A673 (cell line): Measurements from ENCODE around the gene STIMATE. TPM values are rescaled to one million over a fixed set of nuclear protein-coding genes. Genes with fewer than 3 reads are reported as not detected.

Experiments
- BruUV-seq: library from RNA; stranded (reverse); fragments of 400-500 nt; replicated peaks from 2 replicates; lab custom pipeline; 2021; lab: Mats Ljungman, UMichigan
- CTCF ChIA-PET: fragments of 300-600 bp; sonication (Branson Sonifier 250); formaldehyde crosslinking; loops from one replicate; lab custom pipeline; 2022; ENCODE audit warnings: antibody characterized with exemption; lab: Charles Lee
- POLR2A ChIA-PET: fragments of 300-600 bp; sonication (Branson Sonifier 250); formaldehyde crosslinking; loops from one replicate; lab custom pipeline; 2022; ENCODE audit warnings: antibody characterized with exemption; ENCODE audit not compliant: low non-redundant PET; lab: Charles Lee
- DNase-seq: peaks from one replicate; pipeline ENCODE4 v3.0.0-alpha.2; 2015; ENCODE audit warnings: low spot score
- H3K27ac ChIP-seq: fragments of 200-600 bp; sonication (generic); 2 replicates; pipeline ENCODE4 v1.5.1; 2016; ENCODE audit warnings: mixed run types, low read depth, mild to moderate bottlenecking, mixed read lengths, antibody characterized with exemption, low read length; ENCODE audit not compliant: poor library complexity, severe bottlenecking
- H3K27me3 ChIP-seq: fragments of 200-600 bp; sonication (generic); replicated peaks from 2 replicates; pipeline ENCODE4 v1.6.1; 2017; ENCODE audit warnings: mixed run types, low read depth, mild to moderate bottlenecking, mixed read lengths, antibody characterized with exemption, low read length; ENCODE audit not compliant: insufficient read depth, poor library complexity
- H3K36me3 ChIP-seq: fragments of 200-600 bp; sonication (generic); 2 replicates; pipeline ENCODE4 v1.6.1; 2016; ENCODE audit warnings: mixed run types, mild to moderate bottlenecking, mixed read lengths, antibody characterized with exemption, low read length; ENCODE audit not compliant: insufficient read depth, poor library complexity, severe bottlenecking
- H3K4me1 ChIP-seq: fragments of 200-600 bp; sonication (generic); 2 replicates; pipeline ENCODE4 v1.6.1; 2017; ENCODE audit warnings: mixed run types, mild to moderate bottlenecking, mixed read lengths, antibody characterized with exemption, low read length; ENCODE audit not compliant: insufficient read depth, poor library complexity, severe bottlenecking
- H3K4me3 ChIP-seq: fragments of 200-600 bp; sonication (generic); 2 replicates; pipeline ENCODE4 v1.5.1; 2016; ENCODE audit warnings: low read depth, mixed run types, mild to moderate bottlenecking, mixed read lengths, low read length; ENCODE audit not compliant: poor library complexity, severe bottlenecking
- H3K9me3 ChIP-seq: fragments of 200-600 bp; sonication (generic); 2 replicates; pipeline ENCODE4 v1.6.1; 2016; ENCODE audit warnings: mixed run types, low read depth, mild to moderate bottlenecking, mixed read lengths, antibody characterized with exemption, low read length; ENCODE audit not compliant: poor library complexity, severe bottlenecking
- CTCF ChIP-seq: fragments of 300-800, 200-600 bp; sonication (generic); conservative IDR thresholded peaks from 2 replicates; pipeline ENCODE4 v1.5.1; 2017; ENCODE audit warnings: low read depth, mild to moderate bottlenecking, antibody characterized with exemption, low read length, moderate library complexity, mixed read lengths
- EZH2 ChIP-seq: fragments of 200-600 bp; sonication (generic); IDR thresholded peaks from 2 replicates; pipeline ENCODE4 v1.6.1; 2017; ENCODE audit warnings: borderline replicate concordance, low read depth, mild to moderate bottlenecking, mixed read lengths, antibody characterized with exemption, low read length; ENCODE audit not compliant: poor library complexity, severe bottlenecking
- intact Hi-C: fragments of 100-400 bp; cut with micrococcal nuclease; formaldehyde crosslinking; loops from one replicate; pipeline ENCODE4 v1.10.0; 2022; ENCODE audit not compliant: unreplicated experiment
- total RNA-seq: library from RNA; stranded (reverse); gene quantifications from 2 replicates; pipeline ENCODE4 v1.2.3, GENCODE V29; 2021

The STIMATE gene
- total RNA-seq, 1 experiment from 2014 or later: 11.3 TPM

GRCh38 chr3:52838561-52839267, 58.6 kb downstream of the STIMATE start:
- CTCF ChIA-PET: no interaction called here
- no peaks in the 10 kb centered on the region for H3K36me3 ChIP-seq
- H3K27me3 ChIP-seq: no peaks in the 10 kb centered on the region
- POLR2A ChIA-PET: no interaction called here
- TF ChIP-seq EZH2 (no peak), CTCF (no peak)
- H3K4me1 ChIP-seq: no peaks in the 10 kb centered on the region
- BruUV-seq: no TSS peak
- H3K4me3 ChIP-seq: no peak overlapping the region
- intact Hi-C loops: no loop called here
- H3K27ac ChIP-seq: no peak overlapping the region
- no peaks in the 10 kb centered on the region for H3K9me3 ChIP-seq
- no peak for DNase-seq

- H3K27ac ChIP-seq: no peak overlapping the region
- no peak for TF ChIP-seq CTCF
- TF ChIP-seq EZH2: no peak
- CTCF ChIA-PET: no interaction called here
- H3K36me3 ChIP-seq: no peaks in the 10 kb centered on the region
- BruUV-seq: no TSS peak
- H3K27me3 ChIP-seq: no peaks in the 10 kb centered on the region
- no peak for DNase-seq
- no peaks in the 10 kb centered on the region for H3K4me1 ChIP-seq
- intact Hi-C loops: no loop called here
- POLR2A ChIA-PET: no interaction called here
- H3K9me3 ChIP-seq: no peaks in the 10 kb centered on the region
- H3K4me3 ChIP-seq: no peak overlapping the region
Measured at GRCh38 chr3:52836986-52837385, 60.4 kb downstream of the STIMATE start.

- no TSS peak for BruUV-seq
- ChIA-PET CTCF (no interaction called here), POLR2A (no interaction called here)
- no peak for DNase-seq
- Histone ChIP-seq H3K27ac (no peak overlapping the region), H3K4me1 (no peaks in the 10 kb centered on the region), H3K4me3 (no peak overlapping the region), H3K9me3 (no peaks in the 10 kb centered on the region), H3K27me3 (no peaks in the 10 kb centered on the region), H3K36me3 (no peaks in the 10 kb centered on the region)
- intact Hi-C loops: no loop called here
- no peak for TF ChIP-seq CTCF
- TF ChIP-seq EZH2: no peak
Measured at GRCh38 chr3:52836471-52836845, 60.9 kb downstream of the STIMATE start.
